SK-N-SH (cell line): ENCODE data around the gene PSMD4. TPM values are rescaled to one million over a fixed set of nuclear protein-coding genes. Genes with fewer than 3 reads are reported as not detected.

ENCODE experiments used
- CTCF ChIA-PET: fragments of 300-600, 350-600 bp; formaldehyde crosslinking; extraction: SDS; loops from one replicate; lab custom pipeline; 2021; lab: Yijun Ruan, JAX
- POLR2A ChIA-PET: fragments of 350-600 bp; sonication (Branson Sonifier 250); formaldehyde crosslinking; extraction: SDS; loops from one replicate; lab custom pipeline; 2020; ENCODE audit warnings: antibody characterized with exemption, inconsistent platforms; lab: Yijun Ruan, JAX
- DNase-seq: peaks from one replicate; pipeline ENCODE4 v3.0.0; 2012
- H2AFZ ChIP-seq: fragments of 200-600 bp; sonication (generic); 2 replicates; pipeline ENCODE4 v1.8.1; 2016; ENCODE audit warnings: antibody characterized with exemption, mild to moderate bottlenecking, low read depth
- H3F3A ChIP-seq: fragments of 200-600 bp; sonication (generic); replicated peaks from 2 replicates; pipeline ENCODE3; 2016; ENCODE audit warnings: antibody characterized with exemption, mild to moderate bottlenecking; ENCODE audit not compliant: insufficient read depth
- H3K27ac ChIP-seq, 2 experiments: fragments of 200-500 bp in 1 of 2; fragments of 200-600 bp in 1 of 2; sonication (Bioruptor generic) in 1 of 2; sonication (generic), shearing (Covaris generic) in 1 of 2; 2 replicates each; pipeline versions ENCODE4 v1.5.1 to v1.6.1; 2014 to 2016; ENCODE audit warnings: low read depth in 2 of 2, inconsistent platforms in 1 of 2, low read length in 1 of 2, mild to moderate bottlenecking in 1 of 2, mixed read lengths in 1 of 2
- H3K27me3 ChIP-seq: fragments of 200-600 bp; sonication (generic), shearing (Covaris generic); 2 replicates; pipeline ENCODE4 v1.6.1; 2016; ENCODE audit warnings: mixed run types; ENCODE audit not compliant: insufficient read depth
- H3K36me3 ChIP-seq, 2 experiments: fragments of 200-500 bp in 1 of 2; fragments of 200-600 bp in 1 of 2; sonication (Bioruptor generic) in 1 of 2; sonication (generic) in 1 of 2; replicated peaks in 1 of 2; 2 replicates each; pipeline versions ENCODE3 to v1.5.1; 2014 to 2016; ENCODE audit warnings: low read length in 1 of 2, mild to moderate bottlenecking in 1 of 2; ENCODE audit not compliant: insufficient read depth in 2 of 2, control insufficient read depth in 1 of 2
- H3K4me1 ChIP-seq, 2 experiments: fragments of 200-500 bp in 1 of 2; fragments of 200-600 bp in 1 of 2; sonication (Bioruptor generic) in 1 of 2; sonication (generic), shearing (Covaris generic) in 1 of 2; 2 replicates each; pipeline versions ENCODE4 v1.5.1 to v1.6.1; 2014 to 2016; ENCODE audit warnings: low read depth in 1 of 2, low read length in 1 of 2, mixed run types in 1 of 2; ENCODE audit not compliant: insufficient read depth in 2 of 2, control insufficient read depth in 1 of 2
- H3K4me2 ChIP-seq: fragments of 200-600 bp; sonication (generic), shearing (Covaris generic); 2 replicates; pipeline ENCODE4 v1.6.1; 2017; ENCODE audit warnings: mixed run types
- H3K4me3 ChIP-seq, 2 experiments: fragments of 200-500 bp in 1 of 2; fragments of 200-600 bp in 1 of 2; sonication (Bioruptor generic) in 1 of 2; sonication (generic), shearing (Covaris generic) in 1 of 2; 2 replicates each; pipeline versions ENCODE4 v1.5.1 to v1.8.1; 2014 to 2016; ENCODE audit warnings: low read depth in 2 of 2, inconsistent platforms in 1 of 2, low read length in 1 of 2, mild to moderate bottlenecking in 1 of 2, mixed read lengths in 1 of 2, moderate library complexity in 1 of 2
- H3K79me2 ChIP-seq: fragments of 200-600 bp; sonication (generic); 2 replicates; pipeline ENCODE4 v1.8.1; 2017; ENCODE audit warnings: mild to moderate bottlenecking; ENCODE audit not compliant: insufficient read depth
- H3K9ac ChIP-seq: fragments of 200-600 bp; sonication (generic); 2 replicates; pipeline ENCODE4 v1.6.1; 2017; ENCODE audit warnings: mixed run types
- H3K9me2 ChIP-seq: fragments of 200-600 bp; sonication (generic); 2 replicates; pipeline ENCODE4 v1.6.1; 2017; ENCODE audit warnings: mixed run types
- H3K9me3 ChIP-seq: fragments of 200-600 bp; sonication (generic); 2 replicates; pipeline ENCODE4 v1.6.1; 2017; ENCODE audit warnings: mixed run types, mild to moderate bottlenecking, moderate library complexity
- H4K20me1 ChIP-seq: fragments of 200-600 bp; sonication (generic); 2 replicates; pipeline ENCODE4 v1.6.1; 2017; ENCODE audit warnings: mild to moderate bottlenecking, mixed run types; ENCODE audit not compliant: insufficient read depth
- CHD2 ChIP-seq: fragments of 150-350 bp; IDR thresholded peaks from 2 replicates; pipeline ENCODE4 v1.6.1; 2018; ENCODE audit warnings: low read length; ENCODE audit not compliant: partially characterized antibody
- EP300 ChIP-seq, 2 experiments: IDR thresholded peaks; 2 replicates each; pipeline versions ENCODE4 v1.4.0 to v1.6.1; 2012; ENCODE audit warnings: borderline replicate concordance in 1 of 2, low read depth in 1 of 2, low read length in 1 of 2
- EZH2phosphoT487 ChIP-seq: fragments of 200-600 bp; sonication (generic); IDR thresholded peaks from 2 replicates; pipeline ENCODE4 v1.6.1; 2017; ENCODE audit warnings: low read depth, mixed run types, mild to moderate bottlenecking, antibody characterized with exemption, moderate library complexity, borderline replicate concordance
- FOXM1 ChIP-seq: IDR thresholded peaks from 2 replicates; pipeline ENCODE4 v1.4.0; 2012; ENCODE audit warnings: low read depth, mild to moderate bottlenecking
- JUND ChIP-seq: IDR thresholded peaks from 2 replicates; pipeline ENCODE4 v1.4.0; 2012
- MEF2A ChIP-seq: IDR thresholded peaks from 2 replicates; pipeline ENCODE4 v1.4.0; 2012; ENCODE audit warnings: low read depth, borderline replicate concordance
- NRF1 ChIP-seq: IDR thresholded peaks from 2 replicates; pipeline ENCODE4 v1.6.1; 2012; ENCODE audit warnings: low read depth, mild to moderate bottlenecking, low read length
- PBX3 ChIP-seq: IDR thresholded peaks from 2 replicates; pipeline ENCODE4; 2012
- POLR2AphosphoS5 ChIP-seq: IDR thresholded peaks from 2 replicates; pipeline ENCODE4 v1.6.1; 2012; ENCODE audit warnings: low read depth, low read length
- RCOR1 ChIP-seq: fragments of 150-350 bp; IDR thresholded peaks from 2 replicates; pipeline ENCODE4 v1.6.1; 2017; ENCODE audit warnings: antibody characterized with exemption, low read length
- SIN3A ChIP-seq: IDR thresholded peaks from 2 replicates; pipeline ENCODE4 v1.6.1; 2012; ENCODE audit warnings: low read depth, mild to moderate bottlenecking, low read length, moderate library complexity, borderline replicate concordance
- SMC3 ChIP-seq: IDR thresholded peaks from 2 replicates; pipeline ENCODE4 v1.6.1; 2012; ENCODE audit warnings: low read depth, low read length, improper control_type of control experiment
- TAF1 ChIP-seq: IDR thresholded peaks from 2 replicates; pipeline ENCODE4 v1.6.1; 2012; ENCODE audit warnings: low read depth, mild to moderate bottlenecking, low read length, moderate library complexity, borderline replicate concordance
- YY1 ChIP-seq: IDR thresholded peaks from 2 replicates; pipeline ENCODE4 v1.4.0; 2012; ENCODE audit warnings: low read depth, mild to moderate bottlenecking
- ZBTB33 ChIP-seq: IDR thresholded peaks from 2 replicates; pipeline ENCODE4 v1.4.0; 2012; ENCODE audit warnings: low read depth, borderline replicate concordance
- WGBS: methylation state at CpG from one replicate; pipeline ENCODE4 v1.1.6; 2017; ENCODE audit warnings: low lambda C conversion rate; 5-methylcytosine and 5-hydroxymethylcytosine counted together
- polyA plus RNA-seq, 3 experiments: library from polyadenylated mRNA; depleted of rRNA; stranded (reverse); fragments of >200 nt; gene quantifications; 2 replicates each; pipeline ENCODE4 v1.2.3, GENCODE V29; 2012
- TF ChIP-seq, protein P1 (sequence below): fragments of 200-600 bp; sonication (generic); IDR thresholded peaks from 2 replicates; pipeline ENCODE4 v1.6.1; 2017; ENCODE audit warnings: antibody characterized with exemption, mild to moderate bottlenecking, moderate library complexity
- TF ChIP-seq, protein P2 (sequence below): IDR thresholded peaks from 2 replicates; pipeline ENCODE4 v1.6.1; 2012; ENCODE audit warnings: mild to moderate bottlenecking, low read depth, low read length, moderate library complexity

PSMD4 gene
- polyA plus RNA-seq, 1 of the 3 experiments (the other 2 are of a cell fraction), result 419 TPM

GRCh38 chr1:151292207-151293030 lies 37.9 kb downstream of the PSMD4 start:
- Histone ChIP-seq H3K9me2 (no peaks in the 10 kb centered on the region), H3K36me3 (peaks cover 22 to 76% of the 10 kb centered on the region in 2 experiments), H4K20me1 (no peaks in the 10 kb centered on the region), H3K9ac (no peak overlapping the region), H2AFZ (no peak overlapping the region), H3K4me1 (no peaks in the 10 kb centered on the region), H3F3A (peaks cover 2% of the 10 kb centered on the region), H3K9me3 (no peaks in the 10 kb centered on the region), H3K27ac (no peak overlapping the region), H3K4me2 (no peak overlapping the region), H3K4me3 (no peak overlapping the region), H3K27me3 (no peaks in the 10 kb centered on the region), H3K79me2 (peaks cover 15% of the 10 kb centered on the region; the same call in 1 of the 2 replicates)
- CTCF ChIA-PET, result interaction anchor here (1.0 to 7.2 kb wide), 4 partner anchors 8 to 48 kb away, joined by 3 to 87 read pairs (median 4); no protein-coding TSS in a partner anchor
- TF ChIP-seq JUND (no peak), POLR2AphosphoS5 (peak; percentile 12), EZH2phosphoT487 (no peak)
- DNase-seq, result peak; percentile 45
- WGBS, result 98% methylated on average over 12 of the region's 13 CpGs
- POLR2A ChIA-PET, result interaction anchor here (1.1 kb wide), 1 partner anchor 11 kb away, joined by 3 read pairs; no protein-coding TSS in a partner anchor

- Histone ChIP-seq H3K4me3 (no peak overlapping the region), H3K9me3 (no peaks in the 10 kb centered on the region), H3K9ac (no peak overlapping the region), H2AFZ (no peak overlapping the region), H3K4me2 (no peak overlapping the region), H3F3A (peaks cover 2% of the 10 kb centered on the region), H3K79me2 (peaks cover 11% of the 10 kb centered on the region; the same call in 1 of the 2 replicates), H3K27me3 (no peaks in the 10 kb centered on the region), H3K4me1 (no peaks in the 10 kb centered on the region), H4K20me1 (no peaks in the 10 kb centered on the region), H3K9me2 (no peaks in the 10 kb centered on the region), H3K36me3 (peaks cover 28 to 74% of the 10 kb centered on the region in 2 experiments), H3K27ac (no peak overlapping the region; a peak in 1 of 4 replicates)
- ChIA-PET CTCF (interaction anchor here (1.2 to 7.2 kb wide), 3 partner anchors 9 to 48 kb away, joined by 3 to 87 read pairs (median 4); no protein-coding TSS in a partner anchor), POLR2A (interaction anchor here (1.1 kb wide), 1 partner anchor 11 kb away, joined by 3 read pairs; no protein-coding TSS in a partner anchor)
- WGBS, result 95% methylated on average over 4 of the region's 6 CpGs
- DNase-seq, result no peak
- TF ChIP-seq CHD2, result no peak
- TF ChIP-seq PBX3, result no peak
- TF ChIP-seq YY1, result no peak
- TF ChIP-seq POLR2AphosphoS5, result no peak
- no peak for TF ChIP-seq EP300 (IDR thresholded peaks at IDR 0.05; ENCODE audit: borderline replicate concordance in 1 of 2, low read depth in 1 of 2, low read length in 1 of 2)
- TF ChIP-seq SMC3, result no peak
- no peak for TF ChIP-seq RCOR1
- no peak for TF ChIP-seq NRF1
- TF ChIP-seq SIN3A, result no peak
- TF ChIP-seq JUND, result no peak
- no peak for TF ChIP-seq MEF2A
- TF ChIP-seq, protein P1, sequence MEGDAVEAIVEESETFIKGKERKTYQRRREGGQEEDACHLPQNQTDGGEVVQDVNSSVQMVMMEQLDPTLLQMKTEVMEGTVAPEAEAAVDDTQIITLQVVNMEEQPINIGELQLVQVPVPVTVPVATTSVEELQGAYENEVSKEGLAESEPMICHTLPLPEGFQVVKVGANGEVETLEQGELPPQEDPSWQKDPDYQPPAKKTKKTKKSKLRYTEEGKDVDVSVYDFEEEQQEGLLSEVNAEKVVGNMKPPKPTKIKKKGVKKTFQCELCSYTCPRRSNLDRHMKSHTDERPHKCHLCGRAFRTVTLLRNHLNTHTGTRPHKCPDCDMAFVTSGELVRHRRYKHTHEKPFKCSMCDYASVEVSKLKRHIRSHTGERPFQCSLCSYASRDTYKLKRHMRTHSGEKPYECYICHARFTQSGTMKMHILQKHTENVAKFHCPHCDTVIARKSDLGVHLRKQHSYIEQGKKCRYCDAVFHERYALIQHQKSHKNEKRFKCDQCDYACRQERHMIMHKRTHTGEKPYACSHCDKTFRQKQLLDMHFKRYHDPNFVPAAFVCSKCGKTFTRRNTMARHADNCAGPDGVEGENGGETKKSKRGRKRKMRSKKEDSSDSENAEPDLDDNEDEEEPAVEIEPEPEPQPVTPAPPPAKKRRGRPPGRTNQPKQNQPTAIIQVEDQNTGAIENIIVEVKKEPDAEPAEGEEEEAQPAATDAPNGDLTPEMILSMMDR, result no peak
- TF ChIP-seq TAF1, result no peak
- TF ChIP-seq ZBTB33, result no peak
- TF ChIP-seq FOXM1, result no peak
- TF ChIP-seq, protein P2, sequence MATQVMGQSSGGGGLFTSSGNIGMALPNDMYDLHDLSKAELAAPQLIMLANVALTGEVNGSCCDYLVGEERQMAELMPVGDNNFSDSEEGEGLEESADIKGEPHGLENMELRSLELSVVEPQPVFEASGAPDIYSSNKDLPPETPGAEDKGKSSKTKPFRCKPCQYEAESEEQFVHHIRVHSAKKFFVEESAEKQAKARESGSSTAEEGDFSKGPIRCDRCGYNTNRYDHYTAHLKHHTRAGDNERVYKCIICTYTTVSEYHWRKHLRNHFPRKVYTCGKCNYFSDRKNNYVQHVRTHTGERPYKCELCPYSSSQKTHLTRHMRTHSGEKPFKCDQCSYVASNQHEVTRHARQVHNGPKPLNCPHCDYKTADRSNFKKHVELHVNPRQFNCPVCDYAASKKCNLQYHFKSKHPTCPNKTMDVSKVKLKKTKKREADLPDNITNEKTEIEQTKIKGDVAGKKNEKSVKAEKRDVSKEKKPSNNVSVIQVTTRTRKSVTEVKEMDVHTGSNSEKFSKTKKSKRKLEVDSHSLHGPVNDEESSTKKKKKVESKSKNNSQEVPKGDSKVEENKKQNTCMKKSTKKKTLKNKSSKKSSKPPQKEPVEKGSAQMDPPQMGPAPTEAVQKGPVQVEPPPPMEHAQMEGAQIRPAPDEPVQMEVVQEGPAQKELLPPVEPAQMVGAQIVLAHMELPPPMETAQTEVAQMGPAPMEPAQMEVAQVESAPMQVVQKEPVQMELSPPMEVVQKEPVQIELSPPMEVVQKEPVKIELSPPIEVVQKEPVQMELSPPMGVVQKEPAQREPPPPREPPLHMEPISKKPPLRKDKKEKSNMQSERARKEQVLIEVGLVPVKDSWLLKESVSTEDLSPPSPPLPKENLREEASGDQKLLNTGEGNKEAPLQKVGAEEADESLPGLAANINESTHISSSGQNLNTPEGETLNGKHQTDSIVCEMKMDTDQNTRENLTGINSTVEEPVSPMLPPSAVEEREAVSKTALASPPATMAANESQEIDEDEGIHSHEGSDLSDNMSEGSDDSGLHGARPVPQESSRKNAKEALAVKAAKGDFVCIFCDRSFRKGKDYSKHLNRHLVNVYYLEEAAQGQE, result no peak
These were observed 38.6 kb downstream of the PSMD4 start for GRCh38 chr1:151293093-151293492.
